OCI-LY3 (cell line): ENCODE results near the gene CCDC40.

Experiments used
- H2AFZ ChIP-seq: fragments of 200-600, 300-600 bp; shearing (Covaris generic); 2 replicates; pipeline ENCODE4 v1.6.0; 2014; ENCODE audit warnings: antibody characterized with exemption, low read depth, low read length
- H3K27ac ChIP-seq: fragments of 200-600, 300-600 bp; sonication (generic); 2 replicates; pipeline ENCODE4 v1.5.1; 2014; ENCODE audit warnings: mild to moderate bottlenecking, low read length, moderate library complexity, mixed read lengths
- H3K27me3 ChIP-seq: fragments of 200-600, 300-600 bp; sonication (generic); 2 replicates; pipeline ENCODE4 v1.6.1; 2014; ENCODE audit warnings: low read depth, low read length, mixed read lengths
- H3K36me3 ChIP-seq: fragments of 200-600, 300-600 bp; sonication (generic); replicated peaks from 2 replicates; pipeline ENCODE3; 2014; ENCODE audit warnings: low read depth, low read length, mixed read lengths
- H3K4me1 ChIP-seq: fragments of 300-600, 200-600 bp; sonication (generic); 2 replicates; pipeline ENCODE4 v1.6.1; 2014; ENCODE audit warnings: low read length, mixed read lengths
- H3K4me2 ChIP-seq: fragments of 200-600, 300-600 bp; sonication (generic); 2 replicates; pipeline ENCODE4 v1.6.1; 2014; ENCODE audit warnings: low read length, mixed read lengths
- H3K4me3 ChIP-seq: fragments of 300-600, 200-600 bp; sonication (generic); 2 replicates; pipeline ENCODE4 v1.5.1; 2014; ENCODE audit warnings: antibody characterized with exemption, mild to moderate bottlenecking, low read length, moderate library complexity
- H3K79me2 ChIP-seq: fragments of 300-600, 200-600 bp; shearing (Covaris generic); 2 replicates; pipeline ENCODE4 v1.6.1; 2014; ENCODE audit warnings: mild to moderate bottlenecking, low read length, mixed read lengths
- H3K9ac ChIP-seq: fragments of 300-600, 200-600 bp; shearing (Covaris generic); 2 replicates; pipeline ENCODE4 v1.6.0; 2014; ENCODE audit warnings: mild to moderate bottlenecking, low read length, moderate library complexity
- H3K9me3 ChIP-seq: fragments of 200-600, 300-600 bp; shearing (Covaris generic); 2 replicates; pipeline ENCODE4 v1.6.1; 2014; ENCODE audit warnings: low read length, mixed read lengths; ENCODE audit not compliant: insufficient read depth
- H4K20me1 ChIP-seq: fragments of 200-600, 300-600 bp; sonication (generic); 2 replicates; pipeline ENCODE4 v1.6.1; 2016; ENCODE audit warnings: low read length, mixed read lengths; ENCODE audit not compliant: insufficient read depth
- EZH2phosphoT487 ChIP-seq: fragments of 200-600 bp; shearing (Covaris generic); IDR thresholded peaks from 2 replicates; pipeline ENCODE4 v1.6.1; 2018; ENCODE audit warnings: antibody characterized with exemption, mixed run types, low read depth
- TF ChIP-seq, protein P1 (sequence below): fragments of 200-600, 300-600 bp; sonication (generic); IDR thresholded peaks from 2 replicates; pipeline ENCODE4 v1.5.1; 2014; ENCODE audit warnings: antibody characterized with exemption, low read length, low read depth

The CCDC40 gene

DNA sequence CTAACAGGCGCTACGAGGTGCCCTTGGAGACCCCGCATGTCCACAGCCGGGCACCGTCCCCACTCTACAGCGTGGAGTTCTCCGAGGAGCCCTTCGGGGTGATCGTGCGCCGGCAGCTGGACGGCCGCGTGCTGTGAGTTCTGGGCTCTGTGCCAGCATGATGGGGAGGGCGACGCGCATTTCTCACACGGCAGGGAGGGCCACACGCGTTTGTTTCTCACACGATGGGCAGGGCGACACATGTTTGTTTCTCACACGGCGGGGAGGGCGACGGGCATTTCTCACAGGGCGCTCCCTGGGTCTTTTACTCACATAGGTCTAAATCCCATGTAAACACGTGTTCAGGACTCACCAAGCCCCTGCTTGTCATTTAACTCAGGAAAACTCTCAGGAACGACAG is 69.3 kb downstream of the CCDC40 start:
- Histone ChIP-seq H2AFZ (no peak overlapping the region), H3K27me3 (no peaks in the 10 kb centered on the region), H3K4me3 (no peak overlapping the region), H3K27ac (no peak overlapping the region), H3K9me3 (no peaks in the 10 kb centered on the region), H3K9ac (no peak overlapping the region), H3K4me1 (peaks cover 8% of the 10 kb centered on the region), H3K36me3 (no peaks in the 10 kb centered on the region), H3K4me2 (no peak overlapping the region), H4K20me1 (no peaks in the 10 kb centered on the region), H3K79me2 (peaks cover 11% of the 10 kb centered on the region)
- TF ChIP-seq, protein P1, sequence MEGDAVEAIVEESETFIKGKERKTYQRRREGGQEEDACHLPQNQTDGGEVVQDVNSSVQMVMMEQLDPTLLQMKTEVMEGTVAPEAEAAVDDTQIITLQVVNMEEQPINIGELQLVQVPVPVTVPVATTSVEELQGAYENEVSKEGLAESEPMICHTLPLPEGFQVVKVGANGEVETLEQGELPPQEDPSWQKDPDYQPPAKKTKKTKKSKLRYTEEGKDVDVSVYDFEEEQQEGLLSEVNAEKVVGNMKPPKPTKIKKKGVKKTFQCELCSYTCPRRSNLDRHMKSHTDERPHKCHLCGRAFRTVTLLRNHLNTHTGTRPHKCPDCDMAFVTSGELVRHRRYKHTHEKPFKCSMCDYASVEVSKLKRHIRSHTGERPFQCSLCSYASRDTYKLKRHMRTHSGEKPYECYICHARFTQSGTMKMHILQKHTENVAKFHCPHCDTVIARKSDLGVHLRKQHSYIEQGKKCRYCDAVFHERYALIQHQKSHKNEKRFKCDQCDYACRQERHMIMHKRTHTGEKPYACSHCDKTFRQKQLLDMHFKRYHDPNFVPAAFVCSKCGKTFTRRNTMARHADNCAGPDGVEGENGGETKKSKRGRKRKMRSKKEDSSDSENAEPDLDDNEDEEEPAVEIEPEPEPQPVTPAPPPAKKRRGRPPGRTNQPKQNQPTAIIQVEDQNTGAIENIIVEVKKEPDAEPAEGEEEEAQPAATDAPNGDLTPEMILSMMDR = no peak
- no peak for TF ChIP-seq EZH2phosphoT487

DNA sequence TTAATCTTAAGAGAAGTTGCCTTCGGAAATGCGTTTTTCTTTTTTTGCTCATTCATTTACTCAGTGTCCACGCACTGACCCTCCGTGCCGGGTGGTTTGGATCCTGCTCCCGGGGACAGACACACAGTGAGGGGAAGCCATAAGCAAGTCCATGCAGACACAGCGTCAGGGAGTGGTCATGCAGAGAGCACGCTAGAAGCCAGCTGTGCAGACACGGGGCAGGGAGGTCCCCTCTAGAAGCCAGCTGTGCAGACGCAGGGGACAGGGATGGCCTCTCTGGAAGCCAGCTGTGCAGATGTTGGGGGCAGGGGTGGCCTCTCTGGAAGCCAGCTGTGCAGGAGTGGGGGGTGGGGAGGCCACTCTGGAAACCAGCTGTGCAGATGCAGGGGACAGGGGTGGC is 69.7 kb downstream of the CCDC40 start:
- H3K27ac ChIP-seq = no peak overlapping the region
- H4K20me1 ChIP-seq = no peaks in the 10 kb centered on the region
- no peak overlapping the region for H3K4me2 ChIP-seq
- H3K4me3 ChIP-seq = no peak overlapping the region
- H3K27me3 ChIP-seq = no peaks in the 10 kb centered on the region
- no peaks in the 10 kb centered on the region for H3K9me3 ChIP-seq
- H3K36me3 ChIP-seq = no peaks in the 10 kb centered on the region
- peaks cover 11% of the 10 kb centered on the region for H3K79me2 ChIP-seq
- TF ChIP-seq EZH2phosphoT487 = no peak
- TF ChIP-seq, protein P1 = no peak
- no peak overlapping the region for H3K9ac ChIP-seq
- H2AFZ ChIP-seq = no peak overlapping the region
- peaks cover 7% of the 10 kb centered on the region for H3K4me1 ChIP-seq

DNA sequence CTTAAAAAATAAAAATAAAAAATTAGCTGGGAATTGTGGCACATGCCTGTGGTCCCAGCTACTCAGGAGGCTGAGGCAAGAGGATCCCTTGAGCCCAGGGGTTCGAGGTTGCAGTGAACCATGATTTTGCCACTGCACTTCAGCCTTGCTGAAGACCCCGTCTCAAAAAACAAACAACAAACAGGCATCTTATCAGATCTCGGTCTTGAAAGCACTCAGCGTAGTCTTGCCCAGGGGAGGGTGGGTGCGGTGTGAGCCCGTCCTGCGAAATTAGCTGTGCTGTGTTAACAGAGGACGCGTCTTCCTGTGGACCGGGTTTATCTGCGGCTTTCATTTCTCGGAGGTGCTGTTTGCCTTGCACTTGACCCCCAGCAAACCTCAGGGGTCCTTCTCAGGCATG is 70.3 kb downstream of the CCDC40 start:
- no peaks in the 10 kb centered on the region for H3K36me3 ChIP-seq
- no peaks in the 10 kb centered on the region for H4K20me1 ChIP-seq
- TF ChIP-seq, protein P1 = no peak
- TF ChIP-seq EZH2phosphoT487 = no peak
- no peaks in the 10 kb centered on the region for H3K27me3 ChIP-seq
- peaks cover 7% of the 10 kb centered on the region for H3K4me1 ChIP-seq
- no peak overlapping the region for H3K4me2 ChIP-seq
- H3K9ac ChIP-seq = no peak overlapping the region
- no peaks in the 10 kb centered on the region for H3K9me3 ChIP-seq
- no peak overlapping the region for H3K27ac ChIP-seq
- H3K4me3 ChIP-seq = no peak overlapping the region
- peaks cover 9% of the 10 kb centered on the region for H3K79me2 ChIP-seq
- H2AFZ ChIP-seq = no peak overlapping the region

DNA sequence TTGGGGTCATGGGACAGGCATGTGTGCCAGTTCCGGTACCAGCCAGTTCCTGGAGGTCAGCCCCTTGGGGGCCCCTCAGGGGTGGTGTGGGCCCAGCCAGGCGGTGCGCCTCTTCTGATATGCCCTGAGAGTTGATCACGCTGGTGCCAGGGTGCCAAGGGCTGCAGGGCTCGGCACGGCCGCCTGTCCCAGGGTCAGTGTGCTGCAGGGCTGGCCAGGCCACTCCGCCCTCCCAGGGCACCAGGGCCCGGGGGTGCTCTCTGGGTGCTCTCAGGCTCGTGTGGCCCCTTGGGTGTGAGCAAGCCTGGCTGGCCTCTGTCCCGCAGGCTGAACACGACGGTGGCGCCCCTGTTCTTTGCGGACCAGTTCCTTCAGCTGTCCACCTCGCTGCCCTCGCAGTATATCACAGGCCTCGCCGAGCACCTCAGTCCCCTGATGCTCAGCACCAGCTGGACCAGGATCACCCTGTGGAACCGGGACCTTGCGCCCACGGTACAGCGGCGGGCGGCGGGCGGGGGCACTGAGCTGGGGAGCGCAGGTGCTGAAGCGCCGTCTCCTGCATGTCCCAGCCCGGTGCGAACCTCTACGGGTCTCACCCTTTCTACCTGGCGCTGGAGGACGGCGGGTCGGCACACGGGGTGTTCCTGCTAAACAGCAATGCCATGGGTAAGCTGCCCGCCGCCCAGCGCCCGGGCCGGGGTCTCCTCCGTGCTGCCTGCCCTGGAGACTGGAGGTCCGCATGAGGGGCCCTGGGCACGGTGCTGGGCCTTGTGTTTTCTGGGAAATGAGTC is 71.0 kb downstream of the CCDC40 start:
- no peaks in the 10 kb centered on the region for H3K27me3 ChIP-seq
- H4K20me1 ChIP-seq = no peaks in the 10 kb centered on the region
- TF ChIP-seq, protein P1 = no peak
- no peak for TF ChIP-seq EZH2phosphoT487
- H3K79me2 ChIP-seq = peaks cover 2% of the 10 kb centered on the region
- no peaks in the 10 kb centered on the region for H3K9me3 ChIP-seq
- H3K4me1 ChIP-seq = peaks cover 3% of the 10 kb centered on the region
- H3K36me3 ChIP-seq = no peaks in the 10 kb centered on the region
- no peak overlapping the region for H3K4me2 ChIP-seq
- no peak overlapping the region for H3K4me3 ChIP-seq
- H3K27ac ChIP-seq = no peak overlapping the region
- H2AFZ ChIP-seq = no peak overlapping the region
- H3K9ac ChIP-seq = no peak overlapping the region
